Activated naive CD4-positive, alpha-beta T cell treated with anti-CD3 and anti-CD28 coated beads for 36 hours (primary cell): ENCODE results near the gene MALT1. TPM values are rescaled to one million over a fixed set of nuclear protein-coding genes. Genes with fewer than 3 reads are reported as not detected.

Experiments used
- CTCF ChIA-PET: fragments of 350-600 bp; sonication (Branson Sonifier 250); formaldehyde crosslinking; loops from one replicate; lab custom pipeline; 2021; ENCODE audit warnings: antibody characterized with exemption; lab: Charles Lee
- DNase-seq: peaks from one replicate; pipeline ENCODE4 v3.0.0-alpha.2; 2020
- H3K27ac Mint-ChIP-seq: one replicate; pipeline ENCODE4 v1.8.0; 2021; ENCODE audit warnings: mild to moderate bottlenecking, mixed read lengths
- H3K27me3 Mint-ChIP-seq: one replicate; pipeline ENCODE4 v1.8.0; 2021; ENCODE audit warnings: low read depth, mixed read lengths
- H3K36me3 Mint-ChIP-seq: one replicate; pipeline ENCODE4 v1.8.0; 2021; ENCODE audit warnings: low read depth, mixed read lengths
- H3K4me1 Mint-ChIP-seq: one replicate; pipeline ENCODE4 v1.8.0; 2021; ENCODE audit warnings: low read depth, mixed read lengths
- H3K4me3 Mint-ChIP-seq: one replicate; pipeline ENCODE4 v1.8.0; 2021; ENCODE audit warnings: mild to moderate bottlenecking, moderate library complexity, mixed read lengths
- H3K9me3 Mint-ChIP-seq: one replicate; pipeline ENCODE4 v1.8.0; 2021; ENCODE audit warnings: mixed read lengths
- intact Hi-C: fragments of 100-400 bp; cut with micrococcal nuclease; formaldehyde crosslinking; loops from one replicate; pipeline ENCODE4 v1.15.1; 2023
- total RNA-seq, 2 experiments: library from RNA; stranded (reverse); gene quantifications; one replicate each; pipeline ENCODE4 v1.2.3, GENCODE V29; 2021

MALT1 gene
- total RNA-seq, 2 experiments from 2014 or later = 39.7 to 41.0 TPM

DNA sequence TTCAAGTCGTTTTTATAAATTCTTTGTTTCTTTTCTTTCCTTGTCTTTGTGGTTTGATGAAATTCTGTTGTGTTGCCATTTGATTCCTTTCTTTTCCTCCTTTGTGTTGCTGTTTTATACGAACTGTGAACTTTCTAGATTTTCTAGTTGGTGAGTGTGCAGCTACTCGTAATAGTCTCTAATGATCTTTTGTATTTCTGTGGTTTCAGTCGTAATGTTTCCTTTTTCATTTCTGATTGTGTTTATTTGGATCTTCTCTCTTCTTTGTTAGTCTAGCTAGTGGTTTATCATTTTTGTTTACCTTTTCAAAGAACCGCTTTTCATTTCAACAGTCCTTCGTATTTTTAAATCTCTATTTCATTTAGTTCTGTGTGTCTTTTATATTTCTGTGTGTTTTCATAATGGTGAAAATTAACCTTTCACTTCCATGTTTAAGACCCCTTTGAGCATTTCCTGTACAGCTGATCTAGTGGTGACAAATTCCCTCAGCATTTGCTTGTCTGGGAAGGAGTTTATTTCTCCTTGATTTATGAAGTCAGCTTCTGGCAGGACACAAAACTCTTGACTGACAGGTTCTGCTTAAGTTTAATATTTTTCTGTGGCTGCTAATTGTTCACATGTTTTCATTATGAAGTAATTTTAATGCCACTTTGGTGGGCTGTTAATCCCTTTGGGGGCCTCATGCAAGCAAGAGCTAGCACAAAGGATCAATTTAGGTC lies 16.2 kb upstream of the MALT1 start:
- intact Hi-C loops = no loop called here
- DNase-seq = no peak
- H3K9me3 Mint-ChIP-seq = peaks cover 19% of the 10 kb centered on the region
- no peaks in the 10 kb centered on the region for H3K27me3 Mint-ChIP-seq
- H3K36me3 Mint-ChIP-seq = peaks cover 5% of the 10 kb centered on the region
- CTCF ChIA-PET = no interaction called here
- H3K27ac Mint-ChIP-seq = no peak overlapping the region
- H3K4me3 Mint-ChIP-seq = no peak overlapping the region
- peaks cover 67% of the 10 kb centered on the region for H3K4me1 Mint-ChIP-seq

DNA sequence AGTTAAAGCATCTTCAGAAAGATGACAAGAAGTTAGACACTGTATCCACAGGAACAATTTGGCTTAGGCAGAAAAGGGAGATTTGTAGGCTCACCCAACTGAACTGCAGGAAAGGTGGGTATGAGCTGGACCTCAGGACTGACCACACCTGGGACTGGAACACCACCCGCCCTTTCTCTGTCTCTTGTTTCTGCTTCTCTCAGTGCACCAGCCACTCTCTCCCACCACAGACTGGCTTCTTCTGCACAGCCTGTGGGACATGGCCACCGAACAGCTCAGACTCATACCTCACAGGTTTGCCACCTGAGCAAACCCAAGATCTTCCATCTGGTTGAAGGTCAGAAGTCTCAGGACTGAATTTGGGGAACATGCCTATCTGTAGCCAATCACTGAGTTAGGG lies 14.2 kb upstream of the MALT1 start:
- peaks cover 19% of the 10 kb centered on the region for H3K9me3 Mint-ChIP-seq
- intact Hi-C loops = no loop called here
- no peak for DNase-seq
- no peak overlapping the region for H3K27ac Mint-ChIP-seq
- CTCF ChIA-PET = interaction anchor here (2.5 kb wide), 1 partner anchor 107 kb away, joined by 17 read pairs; no protein-coding TSS in a partner anchor
- no peak overlapping the region for H3K4me3 Mint-ChIP-seq
- peaks cover 7% of the 10 kb centered on the region for H3K36me3 Mint-ChIP-seq
- peaks cover 63% of the 10 kb centered on the region for H3K4me1 Mint-ChIP-seq
- H3K27me3 Mint-ChIP-seq = no peaks in the 10 kb centered on the region

DNA sequence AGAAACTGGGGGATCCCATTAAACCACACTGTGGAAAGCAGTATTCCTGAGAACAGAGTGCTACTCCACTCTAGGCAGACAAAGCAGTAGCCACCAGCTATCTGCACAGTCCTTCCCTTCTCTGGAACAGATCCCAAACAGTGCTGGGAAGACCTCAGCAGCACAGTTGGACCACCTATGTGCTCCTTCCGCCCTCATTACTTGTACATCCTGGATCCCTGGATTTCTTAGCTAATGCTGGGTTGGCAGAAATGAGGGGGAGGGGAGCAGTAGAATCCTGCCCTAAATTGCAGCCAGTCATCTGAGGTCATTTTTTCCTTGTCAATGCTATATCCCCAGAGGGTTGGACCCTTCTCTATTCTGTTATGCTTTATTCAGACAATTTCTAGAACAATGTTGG lies 13.8 kb upstream of the MALT1 start:
- H3K27me3 Mint-ChIP-seq = no peaks in the 10 kb centered on the region
- peaks cover 7% of the 10 kb centered on the region for H3K36me3 Mint-ChIP-seq
- peaks cover 19% of the 10 kb centered on the region for H3K9me3 Mint-ChIP-seq
- no peak overlapping the region for H3K4me3 Mint-ChIP-seq
- DNase-seq = no peak
- peaks cover 60% of the 10 kb centered on the region for H3K4me1 Mint-ChIP-seq
- CTCF ChIA-PET = interaction anchor here (1.0 to 2.5 kb wide), 3 partner anchors 43 to 127 kb away, joined by 3 to 17 read pairs (median 3); no protein-coding TSS in a partner anchor
- intact Hi-C loops = no loop called here
- H3K27ac Mint-ChIP-seq = no peak overlapping the region

DNA sequence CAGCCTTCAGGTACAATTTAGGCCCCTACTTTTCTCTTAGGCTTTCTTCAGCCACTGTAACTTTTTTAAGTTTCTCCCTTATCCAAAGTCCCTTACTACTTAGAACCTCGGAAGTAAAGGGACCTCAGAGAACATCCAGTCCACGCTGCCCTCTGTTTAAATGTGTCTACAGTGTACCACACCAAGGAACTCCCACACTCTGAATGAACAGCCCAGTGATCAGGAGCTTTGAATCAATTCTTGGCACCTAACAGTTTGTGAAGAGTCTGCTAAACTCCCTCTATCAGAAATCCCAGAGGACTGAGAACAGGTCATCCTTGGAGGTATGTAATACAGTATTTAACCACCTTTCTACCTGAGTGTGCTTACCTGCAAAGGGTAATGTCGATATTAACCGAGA lies 11.6 kb upstream of the MALT1 start:
- peaks cover 6% of the 10 kb centered on the region for H3K36me3 Mint-ChIP-seq
- no peak overlapping the region for H3K27ac Mint-ChIP-seq
- CTCF ChIA-PET = interaction anchor here (1.3 to 2.5 kb wide), 3 partner anchors 11 to 120 kb away, joined by 3 to 17 read pairs (median 4); partner anchors contain the start of gene MALT1
- H3K27me3 Mint-ChIP-seq = no peaks in the 10 kb centered on the region
- no peak for DNase-seq
- intact Hi-C loops = loop anchor here (2.0 kb wide), 1 partner anchor 31 kb away; the partner anchor contains the start of gene ALPK2
- H3K4me3 Mint-ChIP-seq = no peak overlapping the region
- H3K9me3 Mint-ChIP-seq = peaks cover 12% of the 10 kb centered on the region
- H3K4me1 Mint-ChIP-seq = peaks cover 44% of the 10 kb centered on the region

DNA sequence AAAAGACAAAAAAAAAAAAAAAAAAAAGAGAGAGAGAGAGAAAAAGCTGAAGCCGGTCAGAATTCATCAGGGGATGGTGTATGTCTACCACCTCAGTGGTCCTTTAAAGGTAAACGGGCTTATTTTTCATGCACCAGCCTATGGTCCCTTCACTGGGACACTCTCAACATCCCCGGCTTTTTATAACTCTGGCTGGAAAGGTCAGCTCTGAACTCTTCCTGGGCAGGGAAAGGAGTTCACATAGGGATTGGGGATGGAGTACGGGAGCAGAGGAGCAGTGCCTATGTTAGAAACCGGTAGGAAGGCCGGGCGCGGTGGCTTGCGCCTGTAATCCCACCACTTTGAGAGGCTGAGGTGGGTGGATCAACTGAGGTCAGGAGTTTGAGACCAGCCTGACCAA lies 10.3 kb upstream of the MALT1 start:
- CTCF ChIA-PET = interaction anchor here (0.6 to 1.4 kb wide), 2 partner anchors 11 to 131 kb away, joined by 3 read pairs; no protein-coding TSS in a partner anchor
- Mint-ChIP-seq H3K27me3 (no peaks in the 10 kb centered on the region), H3K4me1 (peaks cover 49% of the 10 kb centered on the region), H3K36me3 (peaks cover 2% of the 10 kb centered on the region), H3K9me3 (peaks cover 6% of the 10 kb centered on the region), H3K4me3 (no peak overlapping the region), H3K27ac (no peak overlapping the region)
- intact Hi-C loops = no loop called here
- DNase-seq = no peak

DNA sequence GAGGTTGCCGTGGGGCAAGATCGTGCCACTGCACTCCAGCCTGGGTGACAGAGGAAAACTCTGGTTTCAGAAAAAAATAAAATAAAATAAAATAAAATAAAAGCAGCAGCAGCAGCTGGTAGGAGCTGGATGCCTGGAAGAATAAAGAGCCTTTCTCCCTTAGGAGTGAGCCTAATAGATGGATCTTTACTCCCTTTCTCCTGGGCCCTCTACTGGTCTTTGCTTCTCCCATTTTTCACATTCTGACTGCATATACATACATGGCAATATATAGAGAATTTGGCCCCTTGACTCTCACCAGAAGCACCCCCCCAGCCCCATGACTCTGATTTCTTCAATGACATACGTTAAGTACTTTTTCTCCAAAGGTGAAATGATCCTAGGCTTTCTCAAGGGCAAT lies 9.8 kb upstream of the MALT1 start:
- CTCF ChIA-PET = interaction anchor here (1.4 kb wide), 1 partner anchor 11 kb away, joined by 3 read pairs; no protein-coding TSS in a partner anchor
- H3K27me3 Mint-ChIP-seq = no peaks in the 10 kb centered on the region
- H3K36me3 Mint-ChIP-seq = peaks cover 2% of the 10 kb centered on the region
- no peak overlapping the region for H3K27ac Mint-ChIP-seq
- H3K4me3 Mint-ChIP-seq = no peak overlapping the region
- peaks cover 2% of the 10 kb centered on the region for H3K9me3 Mint-ChIP-seq
- intact Hi-C loops = no loop called here
- DNase-seq = no peak
- peaks cover 49% of the 10 kb centered on the region for H3K4me1 Mint-ChIP-seq

DNA sequence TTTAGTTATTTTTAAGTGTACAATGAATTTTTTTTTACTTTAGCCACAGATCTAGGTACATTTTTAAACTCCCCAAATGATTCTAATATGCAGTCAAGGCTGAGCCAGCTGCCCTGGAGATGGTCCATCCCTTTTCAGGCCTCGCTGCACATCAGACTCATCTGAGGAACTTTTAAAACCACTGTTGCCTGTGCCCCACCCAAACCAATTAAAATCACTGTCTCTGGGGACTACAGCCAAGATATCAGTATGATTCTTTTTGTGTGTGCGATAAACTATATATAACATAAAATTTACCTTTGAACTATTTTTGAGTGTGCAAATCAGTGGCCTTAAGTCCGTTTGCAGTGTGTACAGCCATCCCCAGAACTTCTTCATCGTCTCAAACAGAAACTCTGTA lies 9.1 kb upstream of the MALT1 start:
- Mint-ChIP-seq H3K4me3 (no peak overlapping the region), H3K4me1 (peaks cover 45% of the 10 kb centered on the region), H3K27me3 (no peaks in the 10 kb centered on the region), H3K36me3 (peaks cover 2% of the 10 kb centered on the region), H3K9me3 (no peaks in the 10 kb centered on the region), H3K27ac (no peak overlapping the region)
- CTCF ChIA-PET = no interaction called here
- intact Hi-C loops = no loop called here
- no peak for DNase-seq

DNA sequence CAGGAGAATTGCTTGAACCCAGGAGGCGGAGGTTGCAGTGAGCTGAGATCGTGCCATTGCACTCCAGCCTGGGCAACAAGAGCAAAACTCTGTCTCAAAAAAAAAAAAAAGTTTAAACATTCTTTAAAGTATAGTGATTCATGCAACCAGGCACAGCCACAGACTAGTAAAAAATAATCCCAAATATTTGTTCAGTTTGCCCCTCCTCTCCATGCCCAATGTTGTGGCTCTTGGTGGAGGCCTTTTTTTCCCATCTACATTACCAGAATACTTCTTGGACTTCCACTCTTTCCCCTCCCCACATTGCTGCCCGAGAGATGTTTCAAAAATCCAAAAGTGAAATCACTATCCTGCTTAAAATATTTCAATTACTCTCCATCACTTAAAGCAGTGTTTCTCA lies 5.1 kb upstream of the MALT1 start:
- Mint-ChIP-seq H3K4me1 (peaks cover 51% of the 10 kb centered on the region), H3K27ac (no peak overlapping the region), H3K36me3 (no peaks in the 10 kb centered on the region), H3K27me3 (no peaks in the 10 kb centered on the region), H3K9me3 (no peaks in the 10 kb centered on the region), H3K4me3 (no peak overlapping the region)
- intact Hi-C loops = no loop called here
- CTCF ChIA-PET = interaction anchor here (0.6 to 1.4 kb wide), 3 partner anchors 31 to 137 kb away, joined by 3 to 6 read pairs (median 4); no protein-coding TSS in a partner anchor
- no peak for DNase-seq

DNA sequence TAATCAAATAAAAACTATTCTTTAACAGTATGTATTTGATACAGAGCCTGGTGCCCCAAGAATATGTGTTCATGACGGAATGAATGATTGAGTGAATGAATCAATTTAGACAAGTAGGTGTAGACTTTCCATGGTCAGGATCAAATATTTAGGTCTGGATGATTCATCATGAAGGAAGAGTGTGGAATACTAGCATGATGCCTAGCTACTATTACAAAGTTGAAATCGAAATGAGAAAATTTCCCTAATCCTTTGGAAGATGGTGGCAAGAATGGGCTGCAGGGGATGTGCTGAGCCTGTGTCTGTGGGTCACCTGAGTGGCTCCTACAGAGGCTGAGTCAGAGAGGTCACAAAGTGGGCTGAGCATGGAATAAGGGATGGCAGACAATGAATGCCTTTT lies 3.1 kb upstream of the MALT1 start:
- Mint-ChIP-seq H3K9me3 (no peaks in the 10 kb centered on the region), H3K4me1 (peaks cover 48% of the 10 kb centered on the region)

DNA sequence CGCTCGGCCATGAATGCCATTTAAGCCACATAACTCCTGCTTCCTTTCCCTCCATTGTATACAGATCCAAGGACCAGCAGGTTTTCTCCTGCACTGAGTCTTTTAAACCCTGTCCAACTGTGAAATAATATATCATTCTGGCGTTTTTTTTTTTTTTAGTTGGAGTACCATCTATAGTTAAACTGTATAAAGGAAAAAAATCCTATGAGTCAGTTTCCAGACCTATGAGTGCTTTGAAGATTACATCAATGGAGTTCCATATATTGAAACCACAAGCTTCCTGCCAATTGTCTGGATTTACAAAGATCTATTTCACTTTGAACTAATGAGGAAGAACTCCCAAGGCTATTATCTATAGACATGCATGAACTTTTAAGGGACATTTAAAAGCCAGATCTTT lies 2.4 kb upstream of the MALT1 start:
- Mint-ChIP-seq H3K27ac (peak overlapping the region; percentile 12), H3K27me3 (no peaks in the 10 kb centered on the region), H3K36me3 (no peaks in the 10 kb centered on the region), H3K4me1 (peaks cover 55% of the 10 kb centered on the region), H3K9me3 (no peaks in the 10 kb centered on the region), H3K4me3 (peak overlapping the region; percentile 20)
- CTCF ChIA-PET = interaction anchor here (0.6 to 5.0 kb wide), 8 partner anchors 10 to 139 kb away, joined by 3 to 35 read pairs (median 4); no protein-coding TSS in a partner anchor
- DNase-seq = no peak
- intact Hi-C loops = no loop called here

More for the DNA sequence above, 3.1 kb upstream of the MALT1 start:
- H3K36me3 Mint-ChIP-seq = no peaks in the 10 kb centered on the region
- intact Hi-C loops = no loop called here
- no peak overlapping the region for H3K27ac Mint-ChIP-seq
- CTCF ChIA-PET = interaction anchor here (0.7 to 5.0 kb wide), 5 partner anchors 10 to 138 kb away, joined by 3 to 35 read pairs (median 15); no protein-coding TSS in a partner anchor
- H3K27me3 Mint-ChIP-seq = no peaks in the 10 kb centered on the region
- no peak for DNase-seq
- H3K4me3 Mint-ChIP-seq = no peak overlapping the region

DNA sequence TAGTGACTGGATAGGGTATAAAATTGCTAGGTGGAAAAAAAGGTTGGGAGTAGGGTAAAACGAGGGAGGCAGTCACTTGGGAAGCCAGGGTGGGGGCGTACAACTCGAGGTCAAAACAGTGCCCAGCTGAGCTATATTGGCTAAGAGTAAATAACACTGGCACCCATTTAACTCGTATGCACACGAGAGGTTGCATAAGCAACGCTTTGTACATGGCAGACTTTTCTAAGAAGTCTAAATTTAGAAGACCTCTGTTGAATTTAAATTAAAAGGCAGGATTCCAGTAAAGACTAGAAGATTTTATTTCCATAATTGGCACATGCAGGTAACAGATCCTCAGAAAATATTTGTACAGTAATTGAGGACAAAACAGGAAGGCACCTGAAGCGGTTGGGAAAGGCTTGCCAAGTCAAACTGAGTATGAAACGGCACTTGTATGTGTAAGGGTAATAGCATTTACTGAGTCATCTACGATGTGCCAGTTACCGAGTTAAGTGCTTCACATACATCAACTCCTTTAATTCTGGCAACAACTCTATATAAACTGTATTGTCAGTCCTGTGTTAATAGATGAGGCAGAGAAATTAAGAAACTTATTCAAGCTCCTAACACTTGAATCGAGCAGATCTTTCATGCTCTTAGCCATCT lies 1.4 kb upstream of the MALT1 start:
- Mint-ChIP-seq H3K9me3 (no peaks in the 10 kb centered on the region), H3K36me3 (peaks cover 5% of the 10 kb centered on the region), H3K27me3 (no peaks in the 10 kb centered on the region), H3K4me1 (peaks cover 62% of the 10 kb centered on the region), H3K4me3 (peak overlapping the region; percentile 76), H3K27ac (peak overlapping the region; percentile 83)
- CTCF ChIA-PET = interaction anchor here (0.6 to 5.0 kb wide), 9 partner anchors 11 to 140 kb away, joined by 3 to 35 read pairs (median 4); no protein-coding TSS in a partner anchor
- peak; percentile 71 for DNase-seq
- intact Hi-C loops = loop anchor here (1.0 to 5.0 kb wide), 11 partner anchors 12 to 1232 kb away; partner anchors contain the start of genes NARS1 and SEC11C
